ENCODE measurements around the gene JMJD8.

- TF ChIP-seq POLR2A (conservative IDR thresholded peaks at IDR 0.05) (no peak), CTCF (IDR thresholded peaks at IDR 0.05 in 2 of 3, conservative IDR thresholded peaks at IDR 0.05 in 1 of 3; ENCODE audit: insufficient read depth in 2 of 3, low read depth in 1 of 3, low read length in 3 of 3) (no peak), MYC (IDR thresholded peaks at IDR 0.05; ENCODE audit: low read depth, low read length) (no peak), MYC (CRISPR knock-in tag; IDR thresholded peaks at IDR 0.05; ENCODE audit: borderline replicate concordance, low read depth) (no peak), ASH1L (IDR thresholded peaks at IDR 0.05; ENCODE audit: borderline replicate concordance, low read depth, partially characterized antibody) (no peak), ELF1 (tag; IDR thresholded peaks at IDR 0.05) (no peak), ZNF384 (IDR thresholded peaks at IDR 0.05; ENCODE audit: low read depth, low read length) (no peak), EZH2 (IDR thresholded peaks at IDR 0.05; ENCODE audit: borderline replicate concordance, low read depth, low read length) (no peak), CHD1 (IDR thresholded peaks at IDR 0.05; ENCODE audit: low read length) (no peak), HCFC1 (IDR thresholded peaks at IDR 0.05; ENCODE audit: low read depth, low read length) (no peak), JUN (IDR thresholded peaks at IDR 0.05; ENCODE audit: borderline replicate concordance, low read depth, low read length) (no peak), JUN (CRISPR knock-in tag; IDR thresholded peaks at IDR 0.05; ENCODE audit: borderline replicate concordance) (no peak), SMARCA5 (IDR thresholded peaks at IDR 0.05) (no peak), RCOR1 (IDR thresholded peaks at IDR 0.05; ENCODE audit: borderline replicate concordance in 1 of 2, low read depth in 2 of 2, low read length in 2 of 2) (no peak)
These were observed 43.5 kb downstream of the JMJD8 start for GRCh38 chr16:640614-641013.

Data from K562 (cell line).